Ishikawa (cell line): ENCODE results near the gene SCFD2.

Experiments
- CEBPB ChIP-seq: IDR thresholded peaks from 2 replicates; pipeline ENCODE4 v1.6.1; 2012
- CREB1 ChIP-seq: IDR thresholded peaks from 2 replicates; pipeline ENCODE4 v1.6.1; 2012; ENCODE audit warnings: low read depth
- EGR1 ChIP-seq: IDR thresholded peaks from 2 replicates; pipeline ENCODE4 v1.6.1; 2012
- EP300 ChIP-seq: IDR thresholded peaks from 2 replicates; pipeline ENCODE4 v1.6.1; 2012; ENCODE audit warnings: borderline replicate concordance
- FOXM1 ChIP-seq: IDR thresholded peaks from 2 replicates; pipeline ENCODE4 v1.6.1; 2012; ENCODE audit warnings: low read depth, borderline replicate concordance
- MAX ChIP-seq: IDR thresholded peaks from 2 replicates; pipeline ENCODE4 v1.6.1; 2012
- NFIC ChIP-seq: IDR thresholded peaks from 2 replicates; pipeline ENCODE4 v1.6.1; 2012
- RAD21 ChIP-seq: IDR thresholded peaks from 2 replicates; pipeline ENCODE4 v1.6.1; 2012; ENCODE audit warnings: low read depth
- REST ChIP-seq: IDR thresholded peaks from 2 replicates; pipeline ENCODE4 v1.6.1; 2012; ENCODE audit warnings: low read depth, mild to moderate bottlenecking
- TAF1 ChIP-seq: IDR thresholded peaks from 2 replicates; pipeline ENCODE4 v1.6.1; 2012; ENCODE audit warnings: low read depth, mild to moderate bottlenecking
- TCF12 ChIP-seq: IDR thresholded peaks from 2 replicates; pipeline ENCODE4 v1.6.1; 2012; ENCODE audit warnings: low read depth
- TEAD4 ChIP-seq: IDR thresholded peaks from 2 replicates; pipeline ENCODE4 v1.6.1; 2012
- YY1 ChIP-seq: IDR thresholded peaks from 2 replicates; pipeline ENCODE4 v1.6.1; 2012; ENCODE audit warnings: low read depth

- no peak for TF ChIP-seq CEBPB
- TF ChIP-seq REST: no peak
- TF ChIP-seq TAF1: no peak
- TF ChIP-seq YY1: no peak
- no peak for TF ChIP-seq RAD21
- TF ChIP-seq NFIC: no peak
- TF ChIP-seq EGR1: no peak
- no peak for TF ChIP-seq MAX
- no peak for TF ChIP-seq EP300
- no peak for TF ChIP-seq FOXM1
- TF ChIP-seq CREB1: no peak
- TF ChIP-seq TCF12: no peak
- TF ChIP-seq TEAD4: no peak
These were observed 414.8 kb downstream of the SCFD2 start for GRCh38 chr4:52951016-52951415.
